ENCODE results near the gene BEX4.

BEX4 gene

DNA sequence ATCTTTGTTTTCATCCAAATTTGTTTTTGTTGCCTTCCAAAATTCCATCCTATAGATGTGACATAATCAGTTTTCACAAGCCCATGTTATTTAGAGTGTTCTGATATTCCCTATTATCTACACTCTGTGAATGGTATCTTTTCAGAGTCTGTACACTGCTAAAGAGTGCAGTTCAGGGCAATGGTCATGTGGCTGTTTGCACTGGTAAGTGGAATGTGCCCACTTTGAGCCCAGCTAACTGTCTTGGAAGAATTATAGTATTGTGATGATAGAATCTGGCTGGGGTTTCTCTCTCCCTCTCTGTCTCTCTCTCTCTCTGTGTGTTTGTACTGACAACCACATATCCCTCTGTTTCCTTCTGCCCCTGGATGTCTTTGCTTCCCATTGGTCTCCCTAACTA is 37.4 kb upstream of the BEX4 start:
- TF ChIP-seq TAF1 (IDR thresholded peaks at IDR 0.05; ENCODE audit: borderline replicate concordance, insufficient read depth, low read length) = no peak
- TF ChIP-seq, protein P1, sequence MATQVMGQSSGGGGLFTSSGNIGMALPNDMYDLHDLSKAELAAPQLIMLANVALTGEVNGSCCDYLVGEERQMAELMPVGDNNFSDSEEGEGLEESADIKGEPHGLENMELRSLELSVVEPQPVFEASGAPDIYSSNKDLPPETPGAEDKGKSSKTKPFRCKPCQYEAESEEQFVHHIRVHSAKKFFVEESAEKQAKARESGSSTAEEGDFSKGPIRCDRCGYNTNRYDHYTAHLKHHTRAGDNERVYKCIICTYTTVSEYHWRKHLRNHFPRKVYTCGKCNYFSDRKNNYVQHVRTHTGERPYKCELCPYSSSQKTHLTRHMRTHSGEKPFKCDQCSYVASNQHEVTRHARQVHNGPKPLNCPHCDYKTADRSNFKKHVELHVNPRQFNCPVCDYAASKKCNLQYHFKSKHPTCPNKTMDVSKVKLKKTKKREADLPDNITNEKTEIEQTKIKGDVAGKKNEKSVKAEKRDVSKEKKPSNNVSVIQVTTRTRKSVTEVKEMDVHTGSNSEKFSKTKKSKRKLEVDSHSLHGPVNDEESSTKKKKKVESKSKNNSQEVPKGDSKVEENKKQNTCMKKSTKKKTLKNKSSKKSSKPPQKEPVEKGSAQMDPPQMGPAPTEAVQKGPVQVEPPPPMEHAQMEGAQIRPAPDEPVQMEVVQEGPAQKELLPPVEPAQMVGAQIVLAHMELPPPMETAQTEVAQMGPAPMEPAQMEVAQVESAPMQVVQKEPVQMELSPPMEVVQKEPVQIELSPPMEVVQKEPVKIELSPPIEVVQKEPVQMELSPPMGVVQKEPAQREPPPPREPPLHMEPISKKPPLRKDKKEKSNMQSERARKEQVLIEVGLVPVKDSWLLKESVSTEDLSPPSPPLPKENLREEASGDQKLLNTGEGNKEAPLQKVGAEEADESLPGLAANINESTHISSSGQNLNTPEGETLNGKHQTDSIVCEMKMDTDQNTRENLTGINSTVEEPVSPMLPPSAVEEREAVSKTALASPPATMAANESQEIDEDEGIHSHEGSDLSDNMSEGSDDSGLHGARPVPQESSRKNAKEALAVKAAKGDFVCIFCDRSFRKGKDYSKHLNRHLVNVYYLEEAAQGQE (IDR thresholded peaks at IDR 0.05; ENCODE audit: insufficient read depth in 1 of 2, low read depth in 2 of 2, low read length in 2 of 2) = no peak
- no peak for TF ChIP-seq SIN3A (IDR thresholded peaks at IDR 0.05; ENCODE audit: borderline replicate concordance, insufficient read depth, low read length)
- no peak for TF ChIP-seq POLR2AphosphoS5 (IDR thresholded peaks at IDR 0.05; ENCODE audit: low read depth, low read length)
- TF ChIP-seq FOXP2 (optimal IDR thresholded peaks at IDR 0.05; ENCODE audit: borderline replicate concordance, extremely low read depth, extremely low read length, insufficient read depth) = no peak

GRCh38 chrX:103183912-103184311 is 31.0 kb upstream of the BEX4 start:
- TF ChIP-seq SIN3A (IDR thresholded peaks at IDR 0.05; ENCODE audit: borderline replicate concordance, insufficient read depth, low read length) (no peak), TAF1 (IDR thresholded peaks at IDR 0.05; ENCODE audit: borderline replicate concordance, insufficient read depth, low read length) (no peak), POLR2AphosphoS5 (IDR thresholded peaks at IDR 0.05; ENCODE audit: low read depth, low read length) (no peak), FOXP2 (optimal IDR thresholded peaks at IDR 0.05; ENCODE audit: borderline replicate concordance, extremely low read depth, extremely low read length, insufficient read depth) (no peak)
- TF ChIP-seq, protein P1 (IDR thresholded peaks at IDR 0.05; ENCODE audit: insufficient read depth in 1 of 2, low read depth in 2 of 2, low read length in 2 of 2) = no peak

DNA sequence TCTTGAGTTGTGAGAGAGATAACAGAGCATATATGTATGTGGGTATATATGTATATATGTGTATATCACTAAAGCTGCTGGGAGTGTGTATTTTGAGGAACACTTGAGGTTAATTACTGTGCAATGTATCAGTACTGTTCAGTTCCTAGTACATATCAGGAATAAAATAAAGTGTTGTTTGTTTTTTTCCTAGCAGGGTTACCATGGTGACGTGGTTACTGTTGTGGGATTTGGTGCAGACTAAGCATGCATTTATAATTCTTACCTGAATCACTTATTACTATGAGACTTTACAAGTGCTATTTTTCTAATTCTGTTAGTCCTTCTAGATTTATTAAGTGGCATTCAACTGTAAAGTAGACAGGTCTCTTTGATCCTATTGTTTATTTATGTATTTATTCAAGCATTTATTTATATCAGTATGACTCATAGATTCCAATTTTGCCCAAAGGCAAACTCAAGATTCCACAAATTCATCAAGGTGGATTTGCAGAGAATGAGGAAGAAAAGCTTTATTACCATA is 26.9 kb upstream of the BEX4 start:
- TF ChIP-seq POLR2AphosphoS5 (IDR thresholded peaks at IDR 0.05; ENCODE audit: low read depth, low read length) (no peak), TAF1 (IDR thresholded peaks at IDR 0.05; ENCODE audit: borderline replicate concordance, insufficient read depth, low read length) (no peak), FOXP2 (optimal IDR thresholded peaks at IDR 0.05; ENCODE audit: borderline replicate concordance, extremely low read depth, extremely low read length, insufficient read depth) (no peak), SIN3A (IDR thresholded peaks at IDR 0.05; ENCODE audit: borderline replicate concordance, insufficient read depth, low read length) (no peak)
- TF ChIP-seq, protein P1 (IDR thresholded peaks at IDR 0.05; ENCODE audit: insufficient read depth in 1 of 2, low read depth in 2 of 2, low read length in 2 of 2) = no peak

DNA sequence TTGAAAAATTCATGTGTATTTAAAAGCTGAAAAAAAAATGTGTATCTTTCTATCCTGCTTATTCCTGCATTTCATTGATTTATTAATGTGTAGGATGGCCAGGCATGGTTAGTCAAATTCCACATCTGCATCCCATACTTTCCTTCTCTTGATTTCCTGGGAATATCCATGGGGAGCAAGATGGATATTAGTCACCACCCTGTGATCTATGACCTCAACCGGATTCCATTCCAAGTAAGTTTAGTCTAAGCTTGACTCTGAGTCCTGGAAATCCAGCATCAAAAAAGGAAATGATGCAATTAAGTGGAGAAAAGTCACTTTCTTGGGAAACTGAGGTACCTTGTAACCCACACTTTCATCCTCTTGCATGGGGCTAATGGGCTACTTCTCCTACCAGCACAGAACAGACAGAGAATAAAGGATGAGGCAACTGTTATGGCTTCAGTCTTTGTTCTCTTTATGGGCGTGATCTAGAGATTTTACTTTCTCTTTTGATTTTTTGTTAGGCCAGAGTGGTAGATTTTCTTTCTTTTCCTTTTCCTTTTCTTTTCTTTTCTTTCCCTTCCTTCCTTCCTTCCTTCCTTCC is 17.1 kb upstream of the BEX4 start:
- TF ChIP-seq POLR2AphosphoS5 (IDR thresholded peaks at IDR 0.05; ENCODE audit: low read depth, low read length) = no peak
- TF ChIP-seq, protein P1 (IDR thresholded peaks at IDR 0.05; ENCODE audit: insufficient read depth in 1 of 2, low read depth in 2 of 2, low read length in 2 of 2) = no peak

- TF ChIP-seq FOXP2 (optimal IDR thresholded peaks at IDR 0.05; ENCODE audit: borderline replicate concordance, extremely low read depth, extremely low read length, insufficient read depth) (no peak), TAF1 (IDR thresholded peaks at IDR 0.05; ENCODE audit: borderline replicate concordance, insufficient read depth, low read length) (no peak), POLR2AphosphoS5 (IDR thresholded peaks at IDR 0.05; ENCODE audit: low read depth, low read length) (no peak), SIN3A (IDR thresholded peaks at IDR 0.05; ENCODE audit: borderline replicate concordance, insufficient read depth, low read length) (no peak)
- TF ChIP-seq, protein P1 (IDR thresholded peaks at IDR 0.05; ENCODE audit: insufficient read depth in 1 of 2, low read depth in 2 of 2, low read length in 2 of 2) = no peak
Measured at GRCh38 chrX:103201041-103201440, 13.9 kb upstream of the BEX4 start.

Measured in PFSK-1 (cell line).